Astrocyte of the cerebellum (primary cell): ENCODE results near the gene WIPF1.

Experiments
- DNase-seq: peaks from one replicate; pipeline ENCODE4 v3.0.0-alpha.2; 2011; ENCODE audit warnings: low read depth
- H3K4me3 ChIP-seq: 2 replicates; pipeline ENCODE4 v1.5.1; 2011; ENCODE audit warnings: mild to moderate bottlenecking, low read depth, low read length, moderate library complexity
- CTCF ChIP-seq: IDR thresholded peaks from 2 replicates; pipeline ENCODE4 v1.5.1; 2012; ENCODE audit warnings: low read length, low read depth, moderate library complexity, mild to moderate bottlenecking; ENCODE audit errors: missing control alignments
- in situ Hi-C: cut with HindIII; loops from 2 replicates; pipeline ENCODE4 v1.10.0; 2017; ENCODE audit warnings: low sequenced_read_pairs

The WIPF1 gene

GRCh38 chr2:174614261-174614660, 16.7 kb upstream of the WIPF1 start:
- no peak for DNase-seq
- H3K4me3 ChIP-seq: no peak overlapping the region
- in situ Hi-C loops: no loop called here
- TF ChIP-seq CTCF: no peak

- H3K4me3 ChIP-seq: no peak overlapping the region
- in situ Hi-C loops: no loop called here
- no peak for DNase-seq
- TF ChIP-seq CTCF: no peak
Observed at GRCh38 chr2:174613531-174613930, 15.9 kb upstream of the WIPF1 start.

GRCh38 chr2:174612970-174613369, 15.4 kb upstream of the WIPF1 start:
- no peak for TF ChIP-seq CTCF

GRCh38 chr2:174611854-174612253, 14.2 kb upstream of the WIPF1 start:
- in situ Hi-C loops: no loop called here
- no peak for TF ChIP-seq CTCF
- DNase-seq: no peak
- H3K4me3 ChIP-seq: no peak overlapping the region

More at GRCh38 chr2:174612970-174613369, 15.4 kb upstream of the WIPF1 start:
- DNase-seq: no peak
- no peak overlapping the region for H3K4me3 ChIP-seq
- in situ Hi-C loops: no loop called here

- in situ Hi-C loops: no loop called here
- DNase-seq: no peak
- TF ChIP-seq CTCF: no peak
- H3K4me3 ChIP-seq: no peak overlapping the region
Observed at GRCh38 chr2:174611006-174611405, 13.4 kb upstream of the WIPF1 start.

GRCh38 chr2:174610243-174610995, 12.8 kb upstream of the WIPF1 start:
- in situ Hi-C loops: no loop called here
- H3K4me3 ChIP-seq: no peak overlapping the region
- no peak for TF ChIP-seq CTCF
- DNase-seq: no peak
